ENCODE results near the gene TUBGCP2.
A peak's percentile ranks its signal among the peaks of the same experiment; 100 is the strongest.

Gene TUBGCP2

GRCh38 chr10:133308421-133309099 is at the start of gene TUBGCP2, which contains the start of gene ZNF511:
TUBGCP2 (minus strand) TSS chr10:133308872; CDS start chr10:133302941, 5,931 bp downstream.
ZNF511 (plus strand) TSS chr10:133308914; CDS start chr10:133308944, 30 bp downstream.
- peak; percentile 81 to 86 for DNase-seq (ENCODE audit: low read depth in 2 of 2)

- peak; percentile 65 to 67 for DNase-seq (ENCODE audit: low read depth in 2 of 2)
These were observed 48.9 kb upstream of the TUBGCP2 start, which contains the start of gene FUOM for GRCh38 chr10:133357285-133358161. FUOM (minus strand) TSS chr10:133358019; CDS start chr10:133358007, 12 bp downstream.

- DNase-seq (ENCODE audit: low read depth in 2 of 2), result no peak
These were observed 48.0 kb upstream of the TUBGCP2 start for GRCh38 chr10:133356549-133357284.

GRCh38 chr10:133355991-133356390 is 47.3 kb upstream of the TUBGCP2 start:
- DNase-seq (ENCODE audit: low read depth in 2 of 2), result no peak

GRCh38 chr10:133355266-133355665 is 46.6 kb upstream of the TUBGCP2 start:
- DNase-seq (ENCODE audit: low read depth in 2 of 2), result no peak

GRCh38 chr10:133354672-133355240 is 46.1 kb upstream of the TUBGCP2 start:
- DNase-seq (ENCODE audit: low read depth in 2 of 2), result no peak

GRCh38 chr10:133353988-133354605 is 45.4 kb upstream of the TUBGCP2 start:
- DNase-seq (ENCODE audit: low read depth in 2 of 2), result no peak

GRCh38 chr10:133353202-133353959 is 44.7 kb upstream of the TUBGCP2 start:
- no peak for DNase-seq (ENCODE audit: low read depth in 2 of 2)

GRCh38 chr10:133351408-133352318 is 43.0 kb upstream of the TUBGCP2 start:
- DNase-seq (ENCODE audit: low read depth in 2 of 2), result no peak

- no peak for DNase-seq (ENCODE audit: low read depth in 2 of 2)
These were observed 42.3 kb upstream of the TUBGCP2 start for GRCh38 chr10:133350950-133351329.

GRCh38 chr10:133350283-133350949 is 41.7 kb upstream of the TUBGCP2 start:
- DNase-seq (ENCODE audit: low read depth in 2 of 2), result no peak

GRCh38 chr10:133349577-133350011 is 40.9 kb upstream of the TUBGCP2 start:
- no peak for DNase-seq (ENCODE audit: low read depth in 2 of 2)

- DNase-seq (ENCODE audit: low read depth in 2 of 2), result no peak
These were observed 40.5 kb upstream of the TUBGCP2 start for GRCh38 chr10:133349160-133349568.

- DNase-seq (ENCODE audit: low read depth in 2 of 2), result no peak
These were observed 39.2 kb upstream of the TUBGCP2 start for GRCh38 chr10:133347710-133348517.

GRCh38 chr10:133346413-133346812 is 37.7 kb upstream of the TUBGCP2 start:
- no peak for DNase-seq (ENCODE audit: low read depth in 2 of 2)

GRCh38 chr10:133344236-133344635 is 35.6 kb upstream of the TUBGCP2 start:
- DNase-seq (ENCODE audit: low read depth in 2 of 2), result no peak

- DNase-seq (ENCODE audit: low read depth in 2 of 2), result no peak
These were observed 34.9 kb upstream of the TUBGCP2 start for GRCh38 chr10:133343558-133343957.

- DNase-seq (ENCODE audit: low read depth in 2 of 2), result no peak
These were observed 34.3 kb upstream of the TUBGCP2 start for GRCh38 chr10:133342942-133343341.

Data from stimulated activated CD4-positive, alpha-beta T cell treated with anti-CD3 and anti-CD28 coated beads, Interleukin-15, amount 100 ng/mL, for 48 hours (primary cell).